ENCODE measurements around the gene ZFPL1. TPM values are rescaled to one million over a fixed set of nuclear protein-coding genes. Genes with fewer than 3 reads are reported as not detected.

ZFPL1 gene
- total RNA-seq, 2 donors from 2014 or later: 35.7 to 46.6 TPM

GRCh38 chr11:65042891-65043290 is 41.1 kb upstream of the ZFPL1 start:
- no peak for TF ChIP-seq CTCF (conservative IDR thresholded peaks at IDR 0.05)
- Histone ChIP-seq H3K27ac (ENCODE audit: low read depth, low read length) (no peak overlapping the region), H3K27me3 (ENCODE audit: control insufficient read depth, insufficient read depth, low read length, poor library complexity, severe bottlenecking) (no peaks in the 10 kb centered on the region), H3K4me3 (ENCODE audit: low read length) (peak overlapping the region; percentile 84), H3K4me1 (ENCODE audit: control insufficient read depth, insufficient read depth, low read length) (no peaks in the 10 kb centered on the region), H3K36me3 (ENCODE audit: control insufficient read depth, insufficient read depth, low read length) (peaks cover 12% of the 10 kb centered on the region), H3K9me3 (ENCODE audit: control insufficient read depth, low read length) (no peaks in the 10 kb centered on the region), H3K9ac (ENCODE audit: extremely low read depth, low read length, poor library complexity, severe bottlenecking) (no peak overlapping the region)
- Mint-ChIP-seq H3K9me3 (no peaks in the 10 kb centered on the region), H3K4me3 (peak overlapping the region; percentile 77), H3K27ac (no peak overlapping the region), H3K36me3 (ENCODE audit: low read depth) (peaks cover 15% of the 10 kb centered on the region), H3K27me3 (ENCODE audit: insufficient read depth) (peaks cover 4% of the 10 kb centered on the region), H3K4me1 (peaks cover 3% of the 10 kb centered on the region)
- no peak for DNase-seq
- 94 to 95% methylated on average over 5 to 6 of the region's 6 CpGs for WGBS, 2 experiments (ENCODE audit: insufficient coverage in 1 of 2, insufficient read length in 1 of 2)

GRCh38 chr11:65043881-65044501 is 40.0 kb upstream of the ZFPL1 start:
- Histone ChIP-seq H3K4me1 (ENCODE audit: control insufficient read depth, insufficient read depth, low read length) (no peaks in the 10 kb centered on the region), H3K9ac (ENCODE audit: extremely low read depth, low read length, poor library complexity, severe bottlenecking) (no peak overlapping the region), H3K4me3 (ENCODE audit: low read length) (no peak overlapping the region), H3K36me3 (ENCODE audit: control insufficient read depth, insufficient read depth, low read length) (peaks cover 7% of the 10 kb centered on the region), H3K27ac (ENCODE audit: low read depth, low read length) (no peak overlapping the region), H3K9me3 (ENCODE audit: control insufficient read depth, low read length) (no peaks in the 10 kb centered on the region), H3K27me3 (ENCODE audit: control insufficient read depth, insufficient read depth, low read length, poor library complexity, severe bottlenecking) (no peaks in the 10 kb centered on the region)
- Mint-ChIP-seq H3K4me3 (no peak overlapping the region), H3K36me3 (ENCODE audit: low read depth) (peaks cover 10% of the 10 kb centered on the region), H3K27me3 (ENCODE audit: insufficient read depth) (peaks cover 9% of the 10 kb centered on the region), H3K27ac (no peak overlapping the region), H3K9me3 (no peaks in the 10 kb centered on the region), H3K4me1 (peaks cover 6% of the 10 kb centered on the region)
- no peak for TF ChIP-seq CTCF (conservative IDR thresholded peaks at IDR 0.05)
- WGBS, 2 experiments (ENCODE audit: insufficient coverage in 1 of 2, insufficient read length in 1 of 2): 95 to 97% methylated on average over 22 to 23 of the region's 23 CpGs
- DNase-seq: no peak

GRCh38 chr11:65045061-65045460 is 39.0 kb upstream of the ZFPL1 start:
- H3K27me3 ChIP-seq (ENCODE audit: control insufficient read depth, insufficient read depth, low read length, poor library complexity, severe bottlenecking): no peaks in the 10 kb centered on the region
- no peak for DNase-seq
- no peaks in the 10 kb centered on the region for H3K9me3 Mint-ChIP-seq
- H3K9ac ChIP-seq (ENCODE audit: extremely low read depth, low read length, poor library complexity, severe bottlenecking): no peak overlapping the region
- no peak overlapping the region for H3K27ac ChIP-seq (ENCODE audit: low read depth, low read length)
- H3K4me1 ChIP-seq (ENCODE audit: control insufficient read depth, insufficient read depth, low read length): no peaks in the 10 kb centered on the region
- H3K27me3 Mint-ChIP-seq (ENCODE audit: insufficient read depth): peaks cover 9% of the 10 kb centered on the region
- peaks cover 10% of the 10 kb centered on the region for H3K36me3 Mint-ChIP-seq (ENCODE audit: low read depth)
- 87 to 98% methylated on average over 5 of the region's 5 CpGs for WGBS, 2 experiments (ENCODE audit: insufficient coverage in 1 of 2, insufficient read length in 1 of 2)
- no peak overlapping the region for H3K4me3 Mint-ChIP-seq
- H3K27ac Mint-ChIP-seq: no peak overlapping the region
- H3K9me3 ChIP-seq (ENCODE audit: control insufficient read depth, low read length): no peaks in the 10 kb centered on the region
- peaks cover 6% of the 10 kb centered on the region for H3K4me1 Mint-ChIP-seq
- no peak overlapping the region for H3K4me3 ChIP-seq (ENCODE audit: low read length)
- H3K36me3 ChIP-seq (ENCODE audit: control insufficient read depth, insufficient read depth, low read length): peaks cover 7% of the 10 kb centered on the region
- no peak for TF ChIP-seq CTCF (conservative IDR thresholded peaks at IDR 0.05)
